WI38 (cell line): Measurements from ENCODE around the gene PPP1R14C.

Source experiments
- H3K4me3 ChIP-seq: 2 replicates; pipeline ENCODE4 v1.5.1; 2011; ENCODE audit warnings: low read depth, mild to moderate bottlenecking, control low read depth, low read length
- CTCF ChIP-seq: IDR thresholded peaks from 2 replicates; pipeline ENCODE4 v1.5.1; 2012; ENCODE audit warnings: low read depth, mild to moderate bottlenecking, control low read depth, low read length

Gene PPP1R14C

GRCh38 chr6:150288456-150288855 is 145.6 kb downstream of the PPP1R14C start:
- H3K4me3 ChIP-seq: no peak overlapping the region
- TF ChIP-seq CTCF: no peak

GRCh38 chr6:150289454-150290071 is 146.7 kb downstream of the PPP1R14C start:
- no peak overlapping the region for H3K4me3 ChIP-seq
- no peak for TF ChIP-seq CTCF

- no peak overlapping the region for H3K4me3 ChIP-seq
Observed at GRCh38 chr6:150290429-150290828, 147.6 kb downstream of the PPP1R14C start.

GRCh38 chr6:150291968-150292710 is 149.3 kb downstream of the PPP1R14C start:
- no peak for TF ChIP-seq CTCF
- H3K4me3 ChIP-seq: no peak overlapping the region

More at GRCh38 chr6:150290429-150290828, 147.6 kb downstream of the PPP1R14C start:
- TF ChIP-seq CTCF: no peak

GRCh38 chr6:150293019-150293418 is 150.2 kb downstream of the PPP1R14C start:
- H3K4me3 ChIP-seq: no peak overlapping the region
- no peak for TF ChIP-seq CTCF

GRCh38 chr6:150293423-150294173 is 150.8 kb downstream of the PPP1R14C start:
- TF ChIP-seq CTCF: no peak
- no peak overlapping the region for H3K4me3 ChIP-seq

GRCh38 chr6:150296890-150297289 is 154.0 kb downstream of the PPP1R14C start:
- no peak overlapping the region for H3K4me3 ChIP-seq
- no peak for TF ChIP-seq CTCF
